Ovary (tissue), 9 donors: Measurements from ENCODE around the gene STAC. TPM values are rescaled to one million over a fixed set of nuclear protein-coding genes. Genes with fewer than 3 reads are reported as not detected.

ENCODE experiments used
- DNase-seq, 5 donors: peaks; one replicate each; pipeline ENCODE4 v3.0.0-alpha.2; 2019 to 2020
- H3K27ac ChIP-seq, 2 donors: fragments of 200-600 bp; one replicate each; pipeline versions ENCODE4 v1.5.1 to v1.8.0; 2019 to 2022
- H3K27me3 ChIP-seq: fragments of 200-600 bp; one replicate; pipeline ENCODE4 v1.8.0; 2022
- H3K36me3 ChIP-seq: fragments of 200-600 bp; sonication (generic); one replicate; pipeline ENCODE4 v1.5.1; 2019
- H3K4me1 ChIP-seq: one replicate; pipeline ENCODE4 v1.8.1; 2013; ENCODE audit warnings: mild to moderate bottlenecking, moderate library complexity; ENCODE audit not compliant: insufficient read depth
- H3K4me3 ChIP-seq: fragments of 200-600 bp; sonication (generic); one replicate; pipeline ENCODE4 v1.5.1; 2017
- H3K9me3 ChIP-seq, 2 donors: fragments of 200-600 bp in 1 of 2; sonication (generic) in 1 of 2; one replicate each; pipeline versions ENCODE4 v1.5.1 to v1.8.1; 2013 to 2019; ENCODE audit warnings: mild to moderate bottlenecking in 1 of 2, moderate library complexity in 1 of 2
- EP300 ChIP-seq: sonication (generic); formaldehyde crosslinking; IDR thresholded peaks from one replicate; pipeline ENCODE4 v1.6.1; 2017; ENCODE audit warnings: antibody characterized with exemption
- POLR2A ChIP-seq: fragments of 450-650 bp; IDR thresholded peaks from one replicate; pipeline ENCODE4 v1.6.1; 2017; ENCODE audit warnings: antibody characterized with exemption, mild to moderate bottlenecking, moderate library complexity
- WGBS, 3 donors: extraction: QIAGEN DNeasy Blood & Tissue Kit in 1 of 3; methylation state at CpG; one replicate each; pipeline versions ENCODE4 v1.1.5 to v1.1.7; 2013 to 2017; 5-methylcytosine and 5-hydroxymethylcytosine counted together
- intact Hi-C, 4 donors: fragments of 100-400 bp; cut with DNase I; formaldehyde crosslinking; loops; one replicate each; pipeline versions ENCODE4 v1.11.0 to v1.15.1; 2022 to 2023
- polyA plus RNA-seq, 2 donors: library from polyadenylated mRNA; stranded (reverse); fragments of 200-250 nt in 1 of 2; fragments of 350-450 nt in 1 of 2; fragmentation: Illumina TruSeq in 1 of 2; extraction: RNeasy Lipid Tissue Mini Kit (QIAGEN cat#74804) in 1 of 2; gene quantifications; one replicate each; pipeline ENCODE4 v1.2.3, GENCODE V29; 2013 to 2014
- total RNA-seq, 7 donors: library from RNA; depleted of rRNA in 2 of 7; stranded (reverse); fragments of >200 nt in 2 of 7; fragmentation: NEBNext Ultra II Directional in 3 of 7; extraction: Animal tissue kit (Norgen Biotek cat#: 25700) in 3 of 7; gene quantifications; one replicate each; pipeline versions ENCODE4 v1.1.0 to v1.2.4, GENCODE V29; 2016 to 2023
- TF ChIP-seq, protein P1 (sequence below), 3 donors: fragments of 450-650 bp in 2 of 3; fragments of 200-600 bp in 1 of 3; IDR thresholded peaks; one replicate each; pipeline versions ENCODE4 v1.5.1 to v1.8.0; 2016 to 2022; ENCODE audit warnings: antibody characterized with exemption in 3 of 3, mild to moderate bottlenecking in 1 of 3
- donor health status: DM: no; HTN: no; CAD: no; lungs with moderate emphysema.
- donor health status: DM: no; HTN: no; CAD: no.
- donor health status: Bipolar disorder and iron deficiency.
- donor health status: DM: yes; HTN: yes; CAD: no.
- donor health status: DM: no; HTN: no; CAD: no.
- donor health status: DM: yes; HTN: yes; CAD: no.

The STAC gene
- total and polyA plus RNA-seq, 9 donors: 0.58 to 8.4 (median 1.2) TPM

DNA sequence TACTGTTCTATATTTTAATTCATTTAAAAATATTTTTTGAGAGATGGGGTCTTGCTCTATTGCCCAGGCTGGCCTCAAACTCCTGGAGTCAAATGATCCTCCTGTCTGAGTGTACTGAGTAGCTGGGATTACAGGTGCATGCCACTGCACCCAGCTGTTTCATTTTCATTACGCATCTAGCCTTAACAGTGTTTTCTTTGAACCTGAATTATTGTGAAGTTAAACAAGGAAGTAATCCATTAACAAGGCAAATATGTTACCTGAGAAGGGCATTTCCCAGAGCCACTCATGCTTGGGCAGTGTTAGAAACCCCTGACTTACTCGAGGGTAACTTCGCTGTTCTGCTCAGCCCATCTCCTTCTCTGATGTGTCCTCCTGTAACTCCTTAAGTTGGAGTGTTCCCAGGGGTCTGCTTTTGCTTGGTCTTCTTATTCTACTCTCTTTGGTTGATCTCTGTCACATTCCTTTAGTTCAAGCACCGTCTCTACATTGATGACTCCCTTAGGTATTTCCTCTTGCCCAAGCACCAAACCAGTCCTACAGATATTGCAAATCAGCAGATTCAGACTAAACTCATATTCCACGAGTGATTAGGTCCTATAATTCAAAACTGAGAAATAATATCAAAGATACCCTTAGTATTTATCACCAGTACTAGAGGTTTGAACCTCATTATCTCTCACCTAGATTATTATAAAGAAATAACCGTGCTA, 107.9 kb downstream of the STAC start:
- Histone ChIP-seq H3K27me3 (no peaks in the 10 kb centered on the region), H3K9me3 (no peaks in the 10 kb centered on the region), H3K27ac (no peak overlapping the region), H3K4me1 (no peaks in the 10 kb centered on the region), H3K4me3 (no peak overlapping the region), H3K36me3 (no peaks in the 10 kb centered on the region)
- intact Hi-C loops: loop anchor here in 1 of 4 donors (10.0 kb wide), 1 partner anchor 263 kb away; no protein-coding TSS in a partner anchor
- WGBS, 3 donors: 80 to 83% (median 81%) methylated on average over 6 of the region's 6 CpGs
- no peak for DNase-seq
- TF ChIP-seq EP300 (no peak), POLR2A (no peak)
- TF ChIP-seq, protein P1, sequence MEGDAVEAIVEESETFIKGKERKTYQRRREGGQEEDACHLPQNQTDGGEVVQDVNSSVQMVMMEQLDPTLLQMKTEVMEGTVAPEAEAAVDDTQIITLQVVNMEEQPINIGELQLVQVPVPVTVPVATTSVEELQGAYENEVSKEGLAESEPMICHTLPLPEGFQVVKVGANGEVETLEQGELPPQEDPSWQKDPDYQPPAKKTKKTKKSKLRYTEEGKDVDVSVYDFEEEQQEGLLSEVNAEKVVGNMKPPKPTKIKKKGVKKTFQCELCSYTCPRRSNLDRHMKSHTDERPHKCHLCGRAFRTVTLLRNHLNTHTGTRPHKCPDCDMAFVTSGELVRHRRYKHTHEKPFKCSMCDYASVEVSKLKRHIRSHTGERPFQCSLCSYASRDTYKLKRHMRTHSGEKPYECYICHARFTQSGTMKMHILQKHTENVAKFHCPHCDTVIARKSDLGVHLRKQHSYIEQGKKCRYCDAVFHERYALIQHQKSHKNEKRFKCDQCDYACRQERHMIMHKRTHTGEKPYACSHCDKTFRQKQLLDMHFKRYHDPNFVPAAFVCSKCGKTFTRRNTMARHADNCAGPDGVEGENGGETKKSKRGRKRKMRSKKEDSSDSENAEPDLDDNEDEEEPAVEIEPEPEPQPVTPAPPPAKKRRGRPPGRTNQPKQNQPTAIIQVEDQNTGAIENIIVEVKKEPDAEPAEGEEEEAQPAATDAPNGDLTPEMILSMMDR (IDR thresholded peaks at IDR 0.05): no peak

DNA sequence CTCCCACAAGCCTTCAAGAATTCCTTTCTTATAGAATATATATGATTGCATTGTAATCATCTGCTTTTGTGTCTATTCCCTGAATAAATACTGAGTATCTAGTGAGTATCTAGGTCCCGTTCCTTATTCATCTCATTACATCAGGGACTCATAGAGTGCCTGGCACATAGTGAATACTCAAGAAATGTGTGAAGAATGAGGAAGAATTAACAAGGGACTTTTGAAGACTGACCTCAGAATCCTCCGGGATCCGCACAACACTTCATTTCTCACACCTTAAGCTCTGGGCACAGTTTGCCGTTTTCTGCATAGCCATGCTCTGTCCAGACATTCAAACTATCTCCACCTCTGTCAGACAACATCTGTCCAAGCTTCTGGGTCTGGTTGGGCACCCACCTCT, 108.8 kb downstream of the STAC start:
- intact Hi-C loops: loop anchor here in 1 of 4 donors (10.0 kb wide), 1 partner anchor 264 kb away; no protein-coding TSS in a partner anchor
- H3K9me3 ChIP-seq: no peaks in the 10 kb centered on the region
- TF ChIP-seq POLR2A (no peak), EP300 (no peak)
- TF ChIP-seq, protein P1 (IDR thresholded peaks at IDR 0.05): no peak
- no peak overlapping the region for H3K27ac ChIP-seq
- 89 to 92% (median 90%) methylated on average over 4 of the region's 4 CpGs for WGBS, 3 donors
- no peaks in the 10 kb centered on the region for H3K36me3 ChIP-seq
- no peak for DNase-seq
- H3K4me1 ChIP-seq: no peaks in the 10 kb centered on the region
- no peak overlapping the region for H3K4me3 ChIP-seq
- H3K27me3 ChIP-seq: no peaks in the 10 kb centered on the region

DNA sequence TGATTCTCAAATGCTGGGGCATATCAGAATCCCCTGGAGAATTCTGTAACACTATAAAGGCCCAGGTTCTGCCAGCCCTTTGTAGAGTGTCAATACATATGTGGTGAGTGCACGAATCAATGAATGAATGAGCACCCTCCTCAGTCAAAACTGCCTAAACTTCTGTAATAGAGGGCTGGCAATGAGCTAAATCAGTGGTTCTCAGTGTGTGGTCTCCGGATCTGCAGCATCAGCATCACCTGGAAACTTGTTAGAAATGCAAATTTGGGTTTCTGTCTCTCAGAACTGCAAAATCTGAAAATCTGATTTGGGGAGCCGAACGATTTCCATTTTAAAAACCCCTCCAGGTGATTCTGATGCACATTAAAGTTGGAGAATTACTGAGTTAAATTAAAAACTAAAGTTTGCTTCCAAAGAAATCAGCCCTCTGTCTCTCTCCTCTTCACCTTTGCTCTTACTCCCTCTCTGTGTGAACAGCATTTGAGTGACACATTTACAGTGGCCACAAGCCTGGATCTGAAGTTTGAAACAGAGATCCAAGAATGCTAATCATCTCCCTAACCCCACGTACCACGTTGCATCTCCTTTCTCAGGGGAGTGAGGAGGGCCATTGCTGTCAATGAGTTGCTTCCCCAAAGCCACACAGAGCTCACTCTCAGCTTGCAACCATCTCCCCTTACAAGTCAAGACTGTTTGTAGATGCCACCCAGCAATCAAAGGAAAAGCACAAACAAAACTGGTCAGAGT, 109.5 kb downstream of the STAC start:
- Histone ChIP-seq H3K4me1 (no peaks in the 10 kb centered on the region), H3K36me3 (no peaks in the 10 kb centered on the region), H3K27me3 (no peaks in the 10 kb centered on the region), H3K27ac (no peak overlapping the region), H3K9me3 (no peaks in the 10 kb centered on the region), H3K4me3 (no peak overlapping the region)
- intact Hi-C loops: loop anchor here in 1 of 4 donors (10.0 kb wide), 1 partner anchor 265 kb away; no protein-coding TSS in a partner anchor
- TF ChIP-seq POLR2A (no peak), EP300 (no peak)
- TF ChIP-seq, protein P1 (IDR thresholded peaks at IDR 0.05): no peak
- no peak for DNase-seq
- 61 to 69% (median 65%) methylated on average over 6 of the region's 6 CpGs for WGBS, 3 donors

DNA sequence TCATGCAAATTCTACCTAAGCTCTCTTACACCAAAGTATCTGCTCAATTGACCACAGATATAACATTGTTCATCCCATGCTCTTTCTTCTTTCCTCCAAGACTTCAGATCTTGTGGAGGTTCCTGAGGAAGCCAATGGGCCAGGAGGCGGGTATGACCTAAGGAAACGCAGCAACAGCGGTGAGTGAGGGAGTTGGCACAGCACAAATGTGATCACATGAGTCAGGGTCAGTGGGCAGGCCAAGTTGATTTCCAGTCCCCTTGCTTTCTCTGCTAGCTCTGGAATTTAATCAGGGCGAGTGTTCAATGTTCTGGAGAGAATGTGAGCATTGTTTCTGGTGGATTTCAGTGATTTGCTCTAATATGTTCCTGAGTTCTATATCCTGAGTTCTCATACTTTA, 112.7 kb downstream of the STAC start:
- Histone ChIP-seq H3K36me3 (no peaks in the 10 kb centered on the region), H3K4me1 (no peaks in the 10 kb centered on the region), H3K9me3 (no peaks in the 10 kb centered on the region), H3K27me3 (no peaks in the 10 kb centered on the region), H3K4me3 (no peak overlapping the region), H3K27ac (no peak overlapping the region)
- intact Hi-C loops: no loop called here
- TF ChIP-seq, protein P1 (IDR thresholded peaks at IDR 0.05): no peak
- TF ChIP-seq EP300: no peak
- TF ChIP-seq POLR2A: no peak
- WGBS, 3 donors: 84 to 88% (median 88%) methylated on average over 4 of the region's 4 CpGs
- DNase-seq: no peak
